ENCODE measurements around the gene WDFY4. TPM values are rescaled to one million over a fixed set of nuclear protein-coding genes. Genes with fewer than 3 reads are reported as not detected.
A peak's percentile ranks its signal among the peaks of the same experiment; 100 is the strongest.

The WDFY4 gene
- total and polyA plus RNA-seq, 9 of the 15 experiments (the other 6 are each of a cell fraction or from before 2014, with no cell fraction given), result 0.01 to 0.02 (median 0.01) TPM; not detected in 6

DNA sequence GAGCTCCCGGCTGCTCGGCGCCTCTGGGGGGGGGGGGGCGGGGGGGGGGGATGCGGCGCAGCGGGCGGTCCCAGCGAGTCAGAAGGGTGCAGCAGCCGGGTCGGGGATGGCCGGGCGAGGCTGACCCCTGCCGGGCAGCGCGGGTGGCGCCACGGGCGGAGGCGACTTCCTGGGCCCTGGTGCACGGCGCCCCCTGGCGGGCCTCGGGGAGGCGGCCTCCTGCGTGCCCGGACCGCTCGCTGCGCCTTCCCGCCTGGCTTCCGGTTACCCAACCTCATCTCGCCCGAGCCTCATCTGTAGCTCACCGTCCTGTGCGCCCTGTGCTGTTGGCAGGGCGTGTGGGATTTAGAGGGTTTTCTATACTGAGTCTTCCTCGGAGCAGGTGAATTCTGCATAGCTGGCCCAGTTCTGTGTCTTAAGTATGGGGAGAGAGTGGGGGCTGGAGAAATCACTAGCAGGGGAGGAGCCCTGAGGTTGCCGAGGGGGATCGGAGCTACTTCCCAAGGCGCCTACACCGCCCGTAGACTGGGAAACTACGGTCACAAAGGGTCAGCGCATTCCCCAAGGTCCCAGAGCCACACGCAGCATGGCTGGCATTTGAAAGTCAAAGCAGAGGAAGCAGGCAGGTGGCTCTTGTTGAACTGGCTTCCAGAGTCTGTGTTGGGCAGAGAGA, 28.3 kb upstream of the WDFY4 start (continued):
- TF ChIP-seq PCBP1 (IDR thresholded peaks at IDR 0.05; ENCODE audit: low read depth, low read length, poor library complexity, severe bottlenecking), result peak; percentile 89
- TF ChIP-seq KHSRP (IDR thresholded peaks at IDR 0.05), result no peak
- TF ChIP-seq TGIF2 (CRISPR knock-in tag; IDR thresholded peaks at IDR 0.05), result no peak
- TF ChIP-seq, protein P1, sequence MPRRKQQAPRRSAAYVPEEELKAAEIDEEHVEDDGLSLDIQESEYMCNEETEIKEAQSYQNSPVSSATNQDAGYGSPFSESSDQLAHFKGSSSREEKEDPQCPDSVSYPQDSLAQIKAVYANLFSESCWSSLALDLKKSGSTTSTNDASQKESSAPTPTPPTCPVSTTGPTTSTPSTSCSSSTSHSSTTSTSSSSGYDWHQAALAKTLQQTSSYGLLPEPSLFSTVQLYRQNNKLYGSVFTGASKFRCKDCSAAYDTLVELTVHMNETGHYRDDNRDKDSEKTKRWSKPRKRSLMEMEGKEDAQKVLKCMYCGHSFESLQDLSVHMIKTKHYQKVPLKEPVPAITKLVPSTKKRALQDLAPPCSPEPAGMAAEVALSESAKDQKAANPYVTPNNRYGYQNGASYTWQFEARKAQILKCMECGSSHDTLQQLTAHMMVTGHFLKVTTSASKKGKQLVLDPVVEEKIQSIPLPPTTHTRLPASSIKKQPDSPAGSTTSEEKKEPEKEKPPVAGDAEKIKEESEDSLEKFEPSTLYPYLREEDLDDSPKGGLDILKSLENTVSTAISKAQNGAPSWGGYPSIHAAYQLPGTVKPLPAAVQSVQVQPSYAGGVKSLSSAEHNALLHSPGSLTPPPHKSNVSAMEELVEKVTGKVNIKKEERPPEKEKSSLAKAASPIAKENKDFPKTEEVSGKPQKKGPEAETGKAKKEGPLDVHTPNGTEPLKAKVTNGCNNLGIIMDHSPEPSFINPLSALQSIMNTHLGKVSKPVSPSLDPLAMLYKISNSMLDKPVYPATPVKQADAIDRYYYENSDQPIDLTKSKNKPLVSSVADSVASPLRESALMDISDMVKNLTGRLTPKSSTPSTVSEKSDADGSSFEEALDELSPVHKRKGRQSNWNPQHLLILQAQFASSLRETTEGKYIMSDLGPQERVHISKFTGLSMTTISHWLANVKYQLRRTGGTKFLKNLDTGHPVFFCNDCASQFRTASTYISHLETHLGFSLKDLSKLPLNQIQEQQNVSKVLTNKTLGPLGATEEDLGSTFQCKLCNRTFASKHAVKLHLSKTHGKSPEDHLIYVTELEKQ (CRISPR knock-in tag; IDR thresholded peaks at IDR 0.05), result no peak
- TF ChIP-seq, protein P2, sequence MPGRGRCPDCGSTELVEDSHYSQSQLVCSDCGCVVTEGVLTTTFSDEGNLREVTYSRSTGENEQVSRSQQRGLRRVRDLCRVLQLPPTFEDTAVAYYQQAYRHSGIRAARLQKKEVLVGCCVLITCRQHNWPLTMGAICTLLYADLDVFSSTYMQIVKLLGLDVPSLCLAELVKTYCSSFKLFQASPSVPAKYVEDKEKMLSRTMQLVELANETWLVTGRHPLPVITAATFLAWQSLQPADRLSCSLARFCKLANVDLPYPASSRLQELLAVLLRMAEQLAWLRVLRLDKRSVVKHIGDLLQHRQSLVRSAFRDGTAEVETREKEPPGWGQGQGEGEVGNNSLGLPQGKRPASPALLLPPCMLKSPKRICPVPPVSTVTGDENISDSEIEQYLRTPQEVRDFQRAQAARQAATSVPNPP (IDR thresholded peaks at IDR 0.05; ENCODE audit: borderline replicate concordance, insufficient read depth, insufficient read length), result no peak
- TF ChIP-seq BACH1 (tag; IDR thresholded peaks at IDR 0.05), result no peak
- no peak for TF ChIP-seq FOXA3 (CRISPR knock-in tag; conservative IDR thresholded peaks at IDR 0.05 in 1 of 2, IDR thresholded peaks at IDR 0.05 in 1 of 2)
- no peak for TF ChIP-seq NBN (IDR thresholded peaks at IDR 0.05; ENCODE audit: low read depth)
- TF ChIP-seq, protein P3, sequence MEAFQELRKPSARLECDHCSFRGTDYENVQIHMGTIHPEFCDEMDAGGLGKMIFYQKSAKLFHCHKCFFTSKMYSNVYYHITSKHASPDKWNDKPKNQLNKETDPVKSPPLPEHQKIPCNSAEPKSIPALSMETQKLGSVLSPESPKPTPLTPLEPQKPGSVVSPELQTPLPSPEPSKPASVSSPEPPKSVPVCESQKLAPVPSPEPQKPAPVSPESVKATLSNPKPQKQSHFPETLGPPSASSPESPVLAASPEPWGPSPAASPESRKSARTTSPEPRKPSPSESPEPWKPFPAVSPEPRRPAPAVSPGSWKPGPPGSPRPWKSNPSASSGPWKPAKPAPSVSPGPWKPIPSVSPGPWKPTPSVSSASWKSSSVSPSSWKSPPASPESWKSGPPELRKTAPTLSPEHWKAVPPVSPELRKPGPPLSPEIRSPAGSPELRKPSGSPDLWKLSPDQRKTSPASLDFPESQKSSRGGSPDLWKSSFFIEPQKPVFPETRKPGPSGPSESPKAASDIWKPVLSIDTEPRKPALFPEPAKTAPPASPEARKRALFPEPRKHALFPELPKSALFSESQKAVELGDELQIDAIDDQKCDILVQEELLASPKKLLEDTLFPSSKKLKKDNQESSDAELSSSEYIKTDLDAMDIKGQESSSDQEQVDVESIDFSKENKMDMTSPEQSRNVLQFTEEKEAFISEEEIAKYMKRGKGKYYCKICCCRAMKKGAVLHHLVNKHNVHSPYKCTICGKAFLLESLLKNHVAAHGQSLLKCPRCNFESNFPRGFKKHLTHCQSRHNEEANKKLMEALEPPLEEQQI (IDR thresholded peaks at IDR 0.05), result no peak
- no peak for TF ChIP-seq GTF2F1 (IDR thresholded peaks at IDR 0.05; ENCODE audit: low read depth, low read length)
- TF ChIP-seq CEBPB (tag; IDR thresholded peaks at IDR 0.05), result peak; percentile 80
- no peak for TF ChIP-seq POU5F1 (IDR thresholded peaks at IDR 0.05; ENCODE audit: borderline replicate concordance, low read depth, low read length, partially characterized antibody)
- TF ChIP-seq, protein P4, sequence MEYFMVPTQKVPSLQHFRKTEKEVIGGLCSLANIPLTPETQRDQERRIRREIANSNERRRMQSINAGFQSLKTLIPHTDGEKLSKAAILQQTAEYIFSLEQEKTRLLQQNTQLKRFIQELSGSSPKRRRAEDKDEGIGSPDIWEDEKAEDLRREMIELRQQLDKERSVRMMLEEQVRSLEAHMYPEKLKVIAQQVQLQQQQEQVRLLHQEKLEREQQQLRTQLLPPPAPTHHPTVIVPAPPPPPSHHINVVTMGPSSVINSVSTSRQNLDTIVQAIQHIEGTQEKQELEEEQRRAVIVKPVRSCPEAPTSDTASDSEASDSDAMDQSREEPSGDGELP (CRISPR knock-in tag; IDR thresholded peaks at IDR 0.05; ENCODE audit: borderline replicate concordance), result no peak
- no peak for TF ChIP-seq ZNF217 (CRISPR knock-in tag; IDR thresholded peaks at IDR 0.05)
- no peak for TF ChIP-seq NFXL1 (CRISPR knock-in tag; IDR thresholded peaks at IDR 0.05)
- TF ChIP-seq CTBP1 (IDR thresholded peaks at IDR 0.05; ENCODE audit: borderline replicate concordance), result peak; percentile 93
- no peak for TF ChIP-seq RFX7 (CRISPR knock-in tag; IDR thresholded peaks at IDR 0.05)
- no peak for TF ChIP-seq RFX5 (IDR thresholded peaks at IDR 0.05; ENCODE audit: low read depth, low read length)
- peak; percentile 99 for TF ChIP-seq STAG1 (CRISPR knock-in tag; IDR thresholded peaks at IDR 0.05; ENCODE audit: borderline replicate concordance)
- TF ChIP-seq TOE1 (IDR thresholded peaks at IDR 0.05; ENCODE audit: borderline replicate concordance), result no peak
- TF ChIP-seq TOE1 (CRISPR knock-in tag; IDR thresholded peaks at IDR 0.05; ENCODE audit: borderline replicate concordance, low read depth), result 0 out of 2 replicates have a peak, but pooled peaks have one; percentile 16
